MM.1S (cell line): ENCODE data around the gene CCDC178.

Source experiments
- DNase-seq: peaks from one replicate; pipeline ENCODE4 v3.0.0-alpha.2; 2015
- H2AFZ ChIP-seq: fragments of 300-600 bp; sonication (generic); 2 replicates; pipeline ENCODE4 v1.6.0; 2016; ENCODE audit warnings: antibody characterized with exemption, low read length
- H3F3A ChIP-seq: fragments of 300-600 bp; sonication (generic); 2 replicates; pipeline ENCODE4 v1.6.1; 2016; ENCODE audit warnings: mild to moderate bottlenecking, antibody characterized with exemption, low read length, moderate library complexity, mixed read lengths; ENCODE audit not compliant: insufficient read depth
- H3K27ac ChIP-seq: fragments of 300-600 bp; sonication (generic); 2 replicates; pipeline ENCODE4 v1.5.1; 2016; ENCODE audit warnings: mild to moderate bottlenecking, low read length
- H3K27me3 ChIP-seq: fragments of 300-600 bp; sonication (generic); replicated peaks from 2 replicates; pipeline ENCODE4 v1.6.0; 2016; ENCODE audit warnings: low read length; ENCODE audit not compliant: insufficient read depth
- H3K36me3 ChIP-seq: fragments of 300-600 bp; sonication (generic); replicated peaks from 2 replicates; pipeline ENCODE4 v1.6.1; 2016; ENCODE audit warnings: mild to moderate bottlenecking, low read length, mixed read lengths; ENCODE audit not compliant: insufficient read depth
- H3K4me1 ChIP-seq: fragments of 300-600 bp; sonication (generic); 2 replicates; pipeline ENCODE4 v1.6.1; 2016; ENCODE audit warnings: low read length, mixed read lengths
- H3K4me2 ChIP-seq: fragments of 300-600 bp; sonication (generic); 2 replicates; pipeline ENCODE4 v1.6.0; 2016; ENCODE audit warnings: low read depth, low read length
- H3K4me3 ChIP-seq: fragments of 300-600 bp; sonication (generic); 2 replicates; pipeline ENCODE4 v1.5.1; 2016; ENCODE audit warnings: low read length, mixed read lengths
- H3K79me2 ChIP-seq: fragments of 300-600 bp; sonication (generic); 2 replicates; pipeline ENCODE4 v1.6.1; 2016; ENCODE audit warnings: mixed run types, low read length, mixed read lengths
- H3K9ac ChIP-seq: fragments of 300-600 bp; sonication (generic); 2 replicates; pipeline ENCODE4 v1.6.1; 2016; ENCODE audit warnings: low read length, mixed read lengths
- H3K9me2 ChIP-seq: fragments of 300-600 bp; sonication (generic); replicated peaks from 2 replicates; pipeline ENCODE4 v1.6.1; 2016; ENCODE audit warnings: mild to moderate bottlenecking, low read length, mixed read lengths; ENCODE audit not compliant: insufficient read depth
- H3K9me3 ChIP-seq: fragments of 300-600 bp; sonication (generic); replicated peaks from 2 replicates; pipeline ENCODE4 v1.6.1; 2016; ENCODE audit warnings: mild to moderate bottlenecking, low read length, mixed read lengths; ENCODE audit not compliant: insufficient read depth
- H4K20me1 ChIP-seq: fragments of 300-600 bp; sonication (generic); 2 replicates; pipeline ENCODE4 v1.6.1; 2016; ENCODE audit warnings: mild to moderate bottlenecking, low read length, moderate library complexity, mixed read lengths; ENCODE audit not compliant: insufficient read depth
- EZH2 ChIP-seq: fragments of 300-600 bp; sonication (generic); optimal IDR thresholded peaks from 2 replicates; pipeline ENCODE3; 2017; ENCODE audit warnings: low read depth, mild to moderate bottlenecking, antibody characterized with exemption, low read length, mixed read lengths
- EZH2phosphoT487 ChIP-seq: fragments of 300-600 bp; sonication (generic); IDR thresholded peaks from 2 replicates; pipeline ENCODE4 v1.6.1; 2018; ENCODE audit warnings: antibody characterized with exemption, low read length
- TF ChIP-seq, protein P1 (sequence below): fragments of 300-600 bp; sonication (generic); IDR thresholded peaks from 2 replicates; pipeline ENCODE4 v1.5.1; 2016; ENCODE audit warnings: antibody characterized with exemption, low read length, mixed read lengths

The CCDC178 gene

GRCh38 chr18:33326975-33327374, 113.5 kb downstream of the CCDC178 start:
- H3K9me3 ChIP-seq, result no peaks in the 10 kb centered on the region
- no peaks in the 10 kb centered on the region for H3K79me2 ChIP-seq
- no peaks in the 10 kb centered on the region for H3K9me2 ChIP-seq
- no peak overlapping the region for H3K4me3 ChIP-seq
- TF ChIP-seq EZH2, result no peak
- TF ChIP-seq, protein P1, sequence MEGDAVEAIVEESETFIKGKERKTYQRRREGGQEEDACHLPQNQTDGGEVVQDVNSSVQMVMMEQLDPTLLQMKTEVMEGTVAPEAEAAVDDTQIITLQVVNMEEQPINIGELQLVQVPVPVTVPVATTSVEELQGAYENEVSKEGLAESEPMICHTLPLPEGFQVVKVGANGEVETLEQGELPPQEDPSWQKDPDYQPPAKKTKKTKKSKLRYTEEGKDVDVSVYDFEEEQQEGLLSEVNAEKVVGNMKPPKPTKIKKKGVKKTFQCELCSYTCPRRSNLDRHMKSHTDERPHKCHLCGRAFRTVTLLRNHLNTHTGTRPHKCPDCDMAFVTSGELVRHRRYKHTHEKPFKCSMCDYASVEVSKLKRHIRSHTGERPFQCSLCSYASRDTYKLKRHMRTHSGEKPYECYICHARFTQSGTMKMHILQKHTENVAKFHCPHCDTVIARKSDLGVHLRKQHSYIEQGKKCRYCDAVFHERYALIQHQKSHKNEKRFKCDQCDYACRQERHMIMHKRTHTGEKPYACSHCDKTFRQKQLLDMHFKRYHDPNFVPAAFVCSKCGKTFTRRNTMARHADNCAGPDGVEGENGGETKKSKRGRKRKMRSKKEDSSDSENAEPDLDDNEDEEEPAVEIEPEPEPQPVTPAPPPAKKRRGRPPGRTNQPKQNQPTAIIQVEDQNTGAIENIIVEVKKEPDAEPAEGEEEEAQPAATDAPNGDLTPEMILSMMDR, result no peak
- TF ChIP-seq EZH2phosphoT487, result no peak
- no peak overlapping the region for H3K27ac ChIP-seq
- H2AFZ ChIP-seq, result no peak overlapping the region
- H3K27me3 ChIP-seq, result no peaks in the 10 kb centered on the region
- no peaks in the 10 kb centered on the region for H3F3A ChIP-seq
- H3K36me3 ChIP-seq, result no peaks in the 10 kb centered on the region
- no peak overlapping the region for H3K9ac ChIP-seq
- no peaks in the 10 kb centered on the region for H3K4me1 ChIP-seq
- H3K4me2 ChIP-seq, result no peak overlapping the region
- no peaks in the 10 kb centered on the region for H4K20me1 ChIP-seq
- DNase-seq, result no peak

GRCh38 chr18:33317640-33318039, 122.9 kb downstream of the CCDC178 start:
- no peaks in the 10 kb centered on the region for H4K20me1 ChIP-seq
- H3K36me3 ChIP-seq, result no peaks in the 10 kb centered on the region
- no peak for DNase-seq
- no peak overlapping the region for H3K4me2 ChIP-seq
- no peaks in the 10 kb centered on the region for H3K27me3 ChIP-seq
- no peaks in the 10 kb centered on the region for H3K9me2 ChIP-seq
- H3K79me2 ChIP-seq, result no peaks in the 10 kb centered on the region
- H3K9ac ChIP-seq, result no peak overlapping the region
- H3K4me1 ChIP-seq, result no peaks in the 10 kb centered on the region
- no peak overlapping the region for H3K4me3 ChIP-seq
- H2AFZ ChIP-seq, result no peak overlapping the region
- H3F3A ChIP-seq, result no peaks in the 10 kb centered on the region
- no peaks in the 10 kb centered on the region for H3K9me3 ChIP-seq
- TF ChIP-seq EZH2 (no peak), EZH2phosphoT487 (no peak)
- TF ChIP-seq, protein P1, result no peak
- no peak overlapping the region for H3K27ac ChIP-seq

GRCh38 chr18:33316146-33316587, 124.4 kb downstream of the CCDC178 start:
- H2AFZ ChIP-seq, result no peak overlapping the region
- TF ChIP-seq EZH2phosphoT487, result no peak
- no peak for TF ChIP-seq EZH2
- TF ChIP-seq, protein P1, result no peak
- H3K4me2 ChIP-seq, result no peak overlapping the region
- no peak overlapping the region for H3K4me3 ChIP-seq
- DNase-seq, result no peak
- H3K27me3 ChIP-seq, result no peaks in the 10 kb centered on the region
- H4K20me1 ChIP-seq, result no peaks in the 10 kb centered on the region
- no peaks in the 10 kb centered on the region for H3K9me2 ChIP-seq
- H3K27ac ChIP-seq, result no peak overlapping the region
- H3K36me3 ChIP-seq, result no peaks in the 10 kb centered on the region
- no peaks in the 10 kb centered on the region for H3K4me1 ChIP-seq
- no peaks in the 10 kb centered on the region for H3K79me2 ChIP-seq
- H3K9ac ChIP-seq, result no peak overlapping the region
- no peaks in the 10 kb centered on the region for H3F3A ChIP-seq
- no peaks in the 10 kb centered on the region for H3K9me3 ChIP-seq
